ENCODE data around the gene TMEM35B. TPM values are rescaled to one million over a fixed set of nuclear protein-coding genes. Genes with fewer than 3 reads are reported as not detected.
"Not testable (repeated sequence)": the region's sequence is repeated elsewhere in the genome, so short reads cannot be mapped to it uniquely, and the experiment has no call there.

TMEM35B gene
- total RNA-seq, 1 donor from 2014 or later = 10.2 TPM

DNA sequence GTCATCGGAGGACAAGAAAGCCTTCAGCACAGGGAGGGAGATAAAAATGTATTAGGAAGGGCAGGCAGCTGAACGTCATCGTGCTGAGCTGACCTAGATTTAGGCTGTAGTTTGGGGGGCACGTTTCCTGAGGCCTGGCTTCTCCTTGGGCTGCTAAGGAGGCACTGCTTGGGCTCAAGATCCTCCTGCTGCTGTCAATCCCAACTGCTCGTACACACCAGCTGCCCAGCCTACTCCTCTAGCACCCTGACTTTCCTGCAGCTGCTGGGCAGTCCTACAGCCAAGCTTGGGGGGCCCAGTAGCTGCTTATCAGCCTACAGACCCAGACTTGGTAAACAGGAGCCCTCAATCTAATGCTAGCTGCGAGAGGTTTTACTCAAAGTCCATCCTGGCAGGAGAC, 6.2 kb downstream of the TMEM35B start:
- no peak for ATAC-seq
- no peak for DNase-seq (ENCODE audit: missing footprints)
- intact Hi-C loops (cut with DNase I) = no loop called here

DNA sequence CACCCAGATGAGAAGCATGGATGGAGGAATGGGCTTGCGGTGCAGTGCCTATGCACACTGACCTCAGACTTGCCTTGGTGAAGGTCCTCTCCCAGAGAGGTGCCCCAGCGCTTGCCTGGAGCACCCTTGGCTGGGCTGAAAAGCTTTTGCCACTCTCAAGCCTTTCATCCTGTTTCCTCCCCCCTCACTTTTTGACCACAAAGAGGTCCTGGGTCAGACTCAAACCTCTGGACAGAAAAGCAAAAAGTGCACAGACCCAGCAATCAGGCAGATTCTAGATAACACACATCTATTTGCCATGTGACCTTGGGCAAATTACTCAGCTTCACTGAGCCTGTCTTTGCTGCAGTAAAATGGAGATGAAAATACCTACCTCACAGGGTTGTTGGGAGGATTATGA, 7.3 kb downstream of the TMEM35B start:
- DNase-seq (ENCODE audit: missing footprints) = no peak
- no peak for ATAC-seq
- intact Hi-C loops (cut with DNase I) = no loop called here

DNA sequence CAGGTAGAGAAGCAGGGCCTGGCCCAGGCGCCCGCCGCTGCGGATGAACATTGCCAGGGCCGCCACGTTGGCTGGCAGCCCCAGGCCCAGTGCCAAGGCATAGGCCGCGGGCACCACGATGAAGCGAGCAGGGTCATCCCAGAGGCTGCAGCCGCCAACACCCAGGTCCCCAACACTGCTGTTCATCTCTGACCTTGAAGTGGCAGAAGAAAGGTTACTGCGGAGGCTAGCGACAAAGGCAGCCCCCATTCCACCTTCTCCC, 8.0 kb downstream of the TMEM35B start:
- DNase-seq (ENCODE audit: missing footprints) = no peak
- no peak for ATAC-seq
- intact Hi-C loops (cut with DNase I) = no loop called here

DNA sequence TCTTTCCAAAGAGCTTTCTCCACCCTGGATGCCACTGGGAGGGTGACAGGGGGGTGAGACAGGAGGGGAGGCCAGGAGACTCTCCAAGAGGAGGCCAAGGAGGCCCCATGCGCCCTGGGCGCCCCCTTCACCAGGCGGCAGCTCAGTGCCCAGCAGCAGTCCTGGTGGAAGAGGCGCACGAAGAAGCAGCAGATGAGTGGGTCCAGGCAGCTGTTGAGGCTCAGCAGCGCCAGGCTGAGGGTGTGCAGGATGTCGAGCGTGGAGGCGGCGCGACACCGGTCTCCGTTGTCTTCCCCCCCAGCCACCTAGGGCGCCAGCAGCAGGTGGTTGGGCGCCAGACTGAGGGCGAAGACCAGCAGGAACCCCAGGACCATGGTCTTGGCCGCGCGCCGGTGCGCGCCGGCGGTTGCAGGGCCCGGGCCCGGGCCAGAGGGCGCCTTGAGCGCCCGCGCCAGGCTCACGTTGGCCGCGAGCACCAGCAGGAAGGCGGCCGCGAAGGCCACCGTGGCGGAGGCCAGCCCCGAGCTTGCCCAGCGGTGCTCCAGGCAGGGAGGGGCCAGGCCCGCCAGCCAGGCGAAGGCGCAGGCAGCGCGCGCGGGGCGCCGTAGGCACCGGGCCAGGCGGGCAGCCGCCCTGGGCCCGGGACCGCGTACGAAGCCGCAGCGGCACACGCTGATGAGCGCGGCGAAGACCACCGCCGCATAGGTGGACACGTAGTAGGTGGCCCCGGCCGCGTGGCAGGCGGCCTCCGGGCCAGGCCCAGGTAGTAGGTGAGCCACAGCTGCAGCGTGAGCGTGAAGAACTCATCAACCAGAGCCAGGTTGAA, 8.6 kb downstream of the TMEM35B start:
- intact Hi-C loops (cut with DNase I) = no loop called here
- peak; percentile 3 for ATAC-seq
- DNase-seq (ENCODE audit: missing footprints) = no peak

GRCh38 chr1:34975771-34976170, 9.4 kb downstream of the TMEM35B start:
- no peak for ATAC-seq
- intact Hi-C loops (cut with DNase I) = no loop called here
- DNase-seq (ENCODE audit: missing footprints) = no peak

- intact Hi-C loops (cut with DNase I) = no loop called here
- ATAC-seq (no peak), DNase-seq (ENCODE audit: missing footprints) (no peak)
These were observed 9.8 kb downstream of the TMEM35B start for GRCh38 chr1:34975338-34975737.

DNA sequence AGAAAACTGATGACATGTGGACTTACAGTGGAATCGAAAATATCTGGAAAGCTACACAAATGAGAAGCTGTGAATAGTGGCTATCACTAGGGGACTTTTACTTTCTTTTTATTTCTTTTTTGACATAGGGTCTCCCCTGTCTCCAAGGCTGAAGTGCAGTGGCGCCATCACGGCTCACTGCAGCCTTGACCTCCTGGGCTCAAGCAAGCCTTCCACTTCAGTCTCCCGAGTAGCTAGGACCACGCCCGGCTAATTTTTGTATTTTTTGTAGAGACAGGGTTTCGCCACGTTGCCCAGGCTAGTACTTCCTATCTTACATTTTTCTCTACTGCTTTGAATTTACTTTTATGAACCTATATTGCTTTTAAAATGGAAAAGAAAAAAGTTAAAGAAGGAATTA, 10.5 kb downstream of the TMEM35B start:
- ATAC-seq (no peak), DNase-seq (ENCODE audit: missing footprints) (no peak)
- intact Hi-C loops (cut with DNase I) = no loop called here

DNA sequence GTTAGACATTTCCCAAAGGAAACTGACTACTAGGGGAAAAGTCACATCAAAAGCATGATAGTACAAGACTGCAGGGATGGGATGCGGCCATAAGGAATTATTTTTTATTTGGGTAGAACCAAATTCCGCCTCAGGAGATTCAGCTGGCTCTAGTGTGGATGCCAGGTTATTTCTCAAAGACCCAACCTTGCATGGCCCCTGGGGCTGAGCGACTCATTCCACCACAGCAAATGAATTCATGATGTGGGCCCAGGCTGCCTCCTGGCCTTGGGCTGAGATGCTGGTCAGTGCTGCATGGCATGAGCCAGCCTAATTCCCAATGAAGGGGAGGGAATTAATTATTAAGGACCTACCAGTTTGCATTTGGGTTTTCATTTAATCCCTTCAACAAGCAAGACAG, 11.8 kb downstream of the TMEM35B start:
- no peak for ATAC-seq
- intact Hi-C loops (cut with DNase I) = no loop called here

DNA sequence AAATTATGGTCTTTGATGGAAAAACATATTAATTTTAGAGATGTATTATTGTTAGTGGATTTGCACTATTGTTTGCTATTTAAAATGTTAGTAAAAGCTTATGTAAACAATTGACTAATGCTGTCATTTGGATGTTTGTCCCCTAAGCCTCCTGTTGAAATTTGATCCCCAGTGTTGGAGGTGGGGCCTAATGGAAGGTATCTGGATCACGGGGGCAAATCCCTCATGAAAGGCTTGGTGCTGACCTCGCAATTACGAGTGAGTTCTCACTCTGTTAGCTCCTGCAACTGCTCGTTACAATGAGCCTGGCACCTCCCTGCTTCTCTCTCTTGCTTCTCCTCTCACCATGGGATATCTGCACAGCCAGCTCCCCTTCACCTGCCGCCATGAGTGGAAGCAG, 14.3 kb downstream of the TMEM35B start:
- ATAC-seq = no peak
- no peak for DNase-seq (ENCODE audit: missing footprints)
- intact Hi-C loops (cut with DNase I) = no loop called here

More for the DNA sequence above, 11.8 kb downstream of the TMEM35B start:
- DNase-seq (ENCODE audit: missing footprints) = no peak

DNA sequence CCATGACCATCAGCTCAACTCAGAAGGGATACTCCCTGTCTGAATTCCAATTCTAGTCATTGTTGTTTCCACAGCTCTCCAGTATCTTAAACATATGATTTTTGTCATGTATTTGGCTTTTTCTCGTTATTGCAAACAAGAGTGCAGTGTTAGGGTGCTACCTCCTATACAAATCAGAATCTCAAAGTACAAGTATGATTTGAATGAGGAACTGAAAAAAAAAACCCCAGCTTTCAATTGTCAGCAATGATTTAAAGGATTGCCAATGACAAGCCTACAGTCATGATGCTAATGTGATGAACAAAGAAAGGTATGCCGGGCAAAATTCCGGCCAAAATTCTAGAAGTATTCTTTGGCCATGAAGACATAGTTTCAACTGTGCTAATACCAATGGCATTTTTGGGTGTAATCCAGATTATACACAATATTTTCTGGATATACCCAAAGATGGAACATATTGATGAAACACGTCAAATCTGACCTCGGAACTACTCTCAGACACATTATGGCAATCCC, 14.9 kb downstream of the TMEM35B start:
- intact Hi-C loops (cut with DNase I) = no loop called here
- ATAC-seq = no peak

GRCh38 chr1:34968297-34968696, 16.9 kb downstream of the TMEM35B start:
- intact Hi-C loops (cut with DNase I) = not testable (repeated sequence)

More for the DNA sequence above, 14.9 kb downstream of the TMEM35B start:
- DNase-seq (ENCODE audit: missing footprints) = no peak

DNA sequence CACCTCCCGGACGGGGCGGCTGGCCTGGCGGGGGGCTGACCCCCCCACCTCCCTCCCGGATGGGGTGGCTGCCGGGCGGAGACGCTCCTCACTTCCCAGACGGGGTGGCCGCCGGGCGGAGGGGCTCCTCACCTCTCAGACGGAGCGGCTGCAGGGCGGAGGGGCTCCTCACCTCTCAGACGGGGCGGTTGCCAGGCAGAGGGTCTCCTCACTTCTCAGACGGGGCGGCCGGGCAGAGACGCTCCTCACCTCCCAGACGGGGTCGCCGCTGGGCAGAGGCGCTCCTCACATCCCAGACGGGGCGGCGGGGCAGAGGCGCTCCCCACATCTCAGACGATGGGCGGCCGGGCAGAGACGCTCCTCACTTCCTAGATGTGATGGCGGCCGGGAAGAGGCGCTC, 17.5 kb downstream of the TMEM35B start:
- DNase-seq (ENCODE audit: missing footprints); ATAC-seq; intact Hi-C loops (cut with DNase I): not testable (repeated sequence)

More at GRCh38 chr1:34968297-34968696, 16.9 kb downstream of the TMEM35B start:
- ATAC-seq; DNase-seq (ENCODE audit: missing footprints): not testable (repeated sequence)

- intact Hi-C loops (cut with DNase I) = no loop called here
- DNase-seq (ENCODE audit: missing footprints) (no peak), ATAC-seq (no peak)
These were observed 19.6 kb downstream of the TMEM35B start for GRCh38 chr1:34965597-34965996.

DNA sequence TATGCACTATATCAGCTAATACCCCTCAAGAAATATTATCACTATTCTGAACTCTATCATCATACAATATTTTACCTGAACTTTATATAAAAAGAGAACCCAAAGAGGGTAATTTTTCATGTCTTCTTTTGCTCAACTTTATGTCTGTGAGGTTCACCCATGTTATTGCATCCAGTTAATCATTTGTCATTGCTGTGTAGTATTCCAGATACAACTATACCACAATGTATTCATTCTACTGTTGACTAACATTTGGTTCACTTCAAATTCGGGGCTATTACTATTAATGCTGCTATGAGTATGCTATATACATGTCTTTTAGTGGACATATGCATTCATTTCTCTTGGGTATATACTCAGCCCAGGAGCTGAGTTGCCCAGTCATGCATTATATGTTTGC, 34.7 kb downstream of the TMEM35B start:
- intact Hi-C loops (cut with DNase I) = no loop called here
- ATAC-seq (no peak), DNase-seq (ENCODE audit: missing footprints) (no peak)

- DNase-seq (ENCODE audit: missing footprints); ATAC-seq; intact Hi-C loops (cut with DNase I): not testable (repeated sequence)
These were observed 36.4 kb downstream of the TMEM35B start for GRCh38 chr1:34948739-34949138.

DNA sequence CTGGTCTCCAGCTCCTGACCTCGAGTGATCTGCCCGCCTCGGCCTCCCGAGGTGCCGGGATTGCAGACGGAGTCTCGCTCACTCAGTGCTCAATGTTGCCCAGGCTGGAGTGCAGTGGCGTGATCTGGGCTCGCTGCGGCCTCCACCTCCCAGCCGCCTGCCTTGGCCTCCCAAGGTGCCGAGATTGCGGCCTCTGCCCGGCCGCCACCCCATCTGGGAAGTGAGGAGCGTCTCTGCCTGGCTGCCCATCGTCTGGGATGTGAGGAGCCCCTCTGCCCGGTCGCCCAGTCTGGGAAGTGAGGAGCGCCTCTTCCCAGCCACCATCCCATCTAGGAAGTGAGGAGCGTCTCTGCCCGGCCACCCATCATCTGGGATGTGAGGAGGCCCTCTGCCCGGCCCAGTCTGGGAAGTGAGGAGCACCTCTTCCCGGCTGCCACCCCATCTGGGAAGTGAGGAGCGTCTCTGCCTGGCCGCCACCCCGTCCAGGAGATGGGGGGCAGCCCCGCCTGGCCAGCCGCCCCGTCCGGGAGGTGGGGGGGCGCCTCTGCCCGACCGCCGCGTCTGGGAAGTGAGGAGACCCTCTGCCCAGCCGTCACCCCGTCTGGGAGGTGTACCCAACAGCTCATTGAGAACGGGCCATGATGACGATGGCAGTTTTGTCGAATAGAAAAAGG, 37.4 kb downstream of the TMEM35B start:
- intact Hi-C loops (cut with DNase I); DNase-seq (ENCODE audit: missing footprints); ATAC-seq: not testable (repeated sequence)

DNA sequence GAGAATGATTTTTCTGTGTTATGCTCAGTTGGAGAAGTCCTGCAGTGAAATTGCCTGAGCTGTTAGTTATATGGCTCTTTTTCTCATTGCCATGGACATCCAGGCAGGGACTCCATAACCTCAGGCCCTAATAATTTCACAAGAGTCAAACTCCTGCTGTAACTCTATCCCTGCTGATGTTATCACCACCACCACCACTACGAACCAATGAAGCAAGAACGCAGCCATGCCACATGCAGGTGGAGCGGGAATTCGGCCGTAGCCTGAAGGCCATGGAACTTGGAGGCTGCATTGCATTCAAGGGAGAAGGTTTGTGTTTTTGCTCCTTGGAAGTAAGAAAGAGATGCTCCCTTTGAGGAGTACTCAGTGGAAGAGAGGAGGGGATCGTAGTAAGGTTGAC, 38.9 kb downstream of the TMEM35B start:
- DNase-seq (ENCODE audit: missing footprints) = no peak
- intact Hi-C loops (cut with DNase I) = no loop called here
- no peak for ATAC-seq

GRCh38 chr1:34941798-34942197, 43.3 kb downstream of the TMEM35B start:
- intact Hi-C loops (cut with DNase I); ATAC-seq; DNase-seq (ENCODE audit: missing footprints): not testable (repeated sequence)

Measured in Right ventricle myocardium inferior (tissue), 1 donor.